GM21526 (cell line): ENCODE results near the gene ARMC5.

ENCODE experiments used
- ATAC-seq: cut with Tn5 transposase; IDR thresholded peaks from one replicate; pipeline ENCODE4 v1.9.1; 2021; ENCODE audit warnings: moderate library complexity; ENCODE audit not compliant: unreplicated experiment, low FRiP score

The ARMC5 gene

GRCh38 chr16:31461201-31461920 lies 2.1 kb downstream of the ARMC5 start:
- ATAC-seq, result no peak

- no peak for ATAC-seq
These were observed 2.9 kb downstream of the ARMC5 start for GRCh38 chr16:31461921-31462804.

- ATAC-seq, result no peak
These were observed 5.1 kb downstream of the ARMC5 start for GRCh38 chr16:31464348-31464769.

- no peak for ATAC-seq
These were observed 5.5 kb downstream of the ARMC5 start for GRCh38 chr16:31464781-31465260.

- no peak for ATAC-seq
These were observed 6.6 kb downstream of the ARMC5 start for GRCh38 chr16:31465788-31466370.

GRCh38 chr16:31466381-31466841 lies 7.1 kb downstream of the ARMC5 start:
- ATAC-seq, result no peak

GRCh38 chr16:31467151-31467773 lies 8.0 kb downstream of the ARMC5 start:
- ATAC-seq, result no peak

- no peak for ATAC-seq
These were observed 8.6 kb downstream of the ARMC5 start for GRCh38 chr16:31467858-31468257.

GRCh38 chr16:31470615-31471014 lies 11.3 kb downstream of the ARMC5 start:
- no peak for ATAC-seq

GRCh38 chr16:31471241-31471874 lies 12.1 kb downstream of the ARMC5 start:
- ATAC-seq, result no peak

GRCh38 chr16:31471875-31472708 lies 12.8 kb downstream of the ARMC5 start, which contains the start of gene TGFB1I1:
TSS of gene TGFB1I1 (plus strand) at chr16:31472152. CDS start at chr16:31472189, 37 bp downstream.
- ATAC-seq, result no peak

GRCh38 chr16:31472709-31473203 lies 13.5 kb downstream of the ARMC5 start:
- ATAC-seq, result no peak

- ATAC-seq, result no peak
These were observed 14.1 kb downstream of the ARMC5 start for GRCh38 chr16:31473264-31473984.

- no peak for ATAC-seq
These were observed 14.9 kb downstream of the ARMC5 start for GRCh38 chr16:31474173-31474714.

- ATAC-seq, result no peak
These were observed 15.8 kb downstream of the ARMC5 start for GRCh38 chr16:31474773-31475738.

- ATAC-seq, result no peak
These were observed 16.6 kb downstream of the ARMC5 start for GRCh38 chr16:31475946-31476302.
